ENCODE results near the gene MXRA8. TPM values are rescaled to one million over a fixed set of nuclear protein-coding genes. Genes with fewer than 3 reads are reported as not detected.

MXRA8 gene
- total and polyA plus RNA-seq, 9 of the 15 experiments (the other 6 are each of a cell fraction or from before 2014, with no cell fraction given), result 0.66 to 11.3 (median 6.3) TPM

GRCh38 chr1:1307923-1308755, 50.2 kb downstream of the MXRA8 start, which contains the start of the genes ACAP3 and PUSL1 (continued):
- TF ChIP-seq, protein P1, sequence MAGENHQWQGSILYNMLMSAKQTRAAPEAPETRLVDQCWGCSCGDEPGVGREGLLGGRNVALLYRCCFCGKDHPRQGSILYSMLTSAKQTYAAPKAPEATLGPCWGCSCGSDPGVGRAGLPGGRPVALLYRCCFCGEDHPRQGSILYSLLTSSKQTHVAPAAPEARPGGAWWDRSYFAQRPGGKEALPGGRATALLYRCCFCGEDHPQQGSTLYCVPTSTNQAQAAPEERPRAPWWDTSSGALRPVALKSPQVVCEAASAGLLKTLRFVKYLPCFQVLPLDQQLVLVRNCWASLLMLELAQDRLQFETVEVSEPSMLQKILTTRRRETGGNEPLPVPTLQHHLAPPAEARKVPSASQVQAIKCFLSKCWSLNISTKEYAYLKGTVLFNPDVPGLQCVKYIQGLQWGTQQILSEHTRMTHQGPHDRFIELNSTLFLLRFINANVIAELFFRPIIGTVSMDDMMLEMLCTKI (IDR thresholded peaks at IDR 0.05; ENCODE audit: partially characterized antibody), result no peak
- no peak for TF ChIP-seq KLF10 (CRISPR knock-in tag; IDR thresholded peaks at IDR 0.05)
- TF ChIP-seq, protein P2, sequence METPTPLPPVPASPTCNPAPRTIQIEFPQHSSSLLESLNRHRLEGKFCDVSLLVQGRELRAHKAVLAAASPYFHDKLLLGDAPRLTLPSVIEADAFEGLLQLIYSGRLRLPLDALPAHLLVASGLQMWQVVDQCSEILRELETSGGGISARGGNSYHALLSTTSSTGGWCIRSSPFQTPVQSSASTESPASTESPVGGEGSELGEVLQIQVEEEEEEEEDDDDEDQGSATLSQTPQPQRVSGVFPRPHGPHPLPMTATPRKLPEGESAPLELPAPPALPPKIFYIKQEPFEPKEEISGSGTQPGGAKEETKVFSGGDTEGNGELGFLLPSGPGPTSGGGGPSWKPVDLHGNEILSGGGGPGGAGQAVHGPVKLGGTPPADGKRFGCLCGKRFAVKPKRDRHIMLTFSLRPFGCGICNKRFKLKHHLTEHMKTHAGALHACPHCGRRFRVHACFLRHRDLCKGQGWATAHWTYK (CRISPR knock-in tag; IDR thresholded peaks at IDR 0.05), result no peak
- TF ChIP-seq ZNF24 (IDR thresholded peaks at IDR 0.05), result peak; percentile 99
- TF ChIP-seq SMAD3 (CRISPR knock-in tag; conservative IDR thresholded peaks at IDR 0.05), result no peak
- no peak for TF ChIP-seq IFI16 (CRISPR knock-in tag; IDR thresholded peaks at IDR 0.05)
- TF ChIP-seq ETV1 (tag; conservative IDR thresholded peaks at IDR 0.05; ENCODE audit: low read depth), result peak; percentile 90
- TF ChIP-seq DDX20 (tag; IDR thresholded peaks at IDR 0.05; ENCODE audit: low read depth), result no peak
- TF ChIP-seq STAG1 (CRISPR knock-in tag; IDR thresholded peaks at IDR 0.05; ENCODE audit: borderline replicate concordance), result no peak
- TF ChIP-seq ZNF408 (CRISPR knock-in tag; IDR thresholded peaks at IDR 0.05; ENCODE audit: low read depth), result no peak
- TF ChIP-seq MTF1 (CRISPR knock-in tag; IDR thresholded peaks at IDR 0.05; ENCODE audit: borderline replicate concordance), result no peak
- TF ChIP-seq ZNF354B (CRISPR knock-in tag; IDR thresholded peaks at IDR 0.05), result no peak
- TF ChIP-seq, protein P3, sequence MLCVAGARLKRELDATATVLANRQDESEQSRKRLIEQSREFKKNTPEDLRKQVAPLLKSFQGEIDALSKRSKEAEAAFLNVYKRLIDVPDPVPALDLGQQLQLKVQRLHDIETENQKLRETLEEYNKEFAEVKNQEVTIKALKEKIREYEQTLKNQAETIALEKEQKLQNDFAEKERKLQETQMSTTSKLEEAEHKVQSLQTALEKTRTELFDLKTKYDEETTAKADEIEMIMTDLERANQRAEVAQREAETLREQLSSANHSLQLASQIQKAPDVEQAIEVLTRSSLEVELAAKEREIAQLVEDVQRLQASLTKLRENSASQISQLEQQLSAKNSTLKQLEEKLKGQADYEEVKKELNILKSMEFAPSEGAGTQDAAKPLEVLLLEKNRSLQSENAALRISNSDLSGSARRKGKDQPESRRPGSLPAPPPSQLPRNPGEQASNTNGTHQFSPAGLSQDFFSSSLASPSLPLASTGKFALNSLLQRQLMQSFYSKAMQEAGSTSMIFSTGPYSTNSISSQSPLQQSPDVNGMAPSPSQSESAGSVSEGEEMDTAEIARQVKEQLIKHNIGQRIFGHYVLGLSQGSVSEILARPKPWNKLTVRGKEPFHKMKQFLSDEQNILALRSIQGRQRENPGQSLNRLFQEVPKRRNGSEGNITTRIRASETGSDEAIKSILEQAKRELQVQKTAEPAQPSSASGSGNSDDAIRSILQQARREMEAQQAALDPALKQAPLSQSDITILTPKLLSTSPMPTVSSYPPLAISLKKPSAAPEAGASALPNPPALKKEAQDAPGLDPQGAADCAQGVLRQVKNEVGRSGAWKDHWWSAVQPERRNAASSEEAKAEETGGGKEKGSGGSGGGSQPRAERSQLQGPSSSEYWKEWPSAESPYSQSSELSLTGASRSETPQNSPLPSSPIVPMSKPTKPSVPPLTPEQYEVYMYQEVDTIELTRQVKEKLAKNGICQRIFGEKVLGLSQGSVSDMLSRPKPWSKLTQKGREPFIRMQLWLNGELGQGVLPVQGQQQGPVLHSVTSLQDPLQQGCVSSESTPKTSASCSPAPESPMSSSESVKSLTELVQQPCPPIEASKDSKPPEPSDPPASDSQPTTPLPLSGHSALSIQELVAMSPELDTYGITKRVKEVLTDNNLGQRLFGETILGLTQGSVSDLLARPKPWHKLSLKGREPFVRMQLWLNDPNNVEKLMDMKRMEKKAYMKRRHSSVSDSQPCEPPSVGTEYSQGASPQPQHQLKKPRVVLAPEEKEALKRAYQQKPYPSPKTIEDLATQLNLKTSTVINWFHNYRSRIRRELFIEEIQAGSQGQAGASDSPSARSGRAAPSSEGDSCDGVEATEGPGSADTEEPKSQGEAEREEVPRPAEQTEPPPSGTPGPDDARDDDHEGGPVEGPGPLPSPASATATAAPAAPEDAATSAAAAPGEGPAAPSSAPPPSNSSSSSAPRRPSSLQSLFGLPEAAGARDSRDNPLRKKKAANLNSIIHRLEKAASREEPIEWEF (CRISPR knock-in tag; IDR thresholded peaks at IDR 0.05), result no peak
- peak; percentile 90 for TF ChIP-seq GABPA (tag; conservative IDR thresholded peaks at IDR 0.05; ENCODE audit: low read depth)
- TF ChIP-seq, protein P4, sequence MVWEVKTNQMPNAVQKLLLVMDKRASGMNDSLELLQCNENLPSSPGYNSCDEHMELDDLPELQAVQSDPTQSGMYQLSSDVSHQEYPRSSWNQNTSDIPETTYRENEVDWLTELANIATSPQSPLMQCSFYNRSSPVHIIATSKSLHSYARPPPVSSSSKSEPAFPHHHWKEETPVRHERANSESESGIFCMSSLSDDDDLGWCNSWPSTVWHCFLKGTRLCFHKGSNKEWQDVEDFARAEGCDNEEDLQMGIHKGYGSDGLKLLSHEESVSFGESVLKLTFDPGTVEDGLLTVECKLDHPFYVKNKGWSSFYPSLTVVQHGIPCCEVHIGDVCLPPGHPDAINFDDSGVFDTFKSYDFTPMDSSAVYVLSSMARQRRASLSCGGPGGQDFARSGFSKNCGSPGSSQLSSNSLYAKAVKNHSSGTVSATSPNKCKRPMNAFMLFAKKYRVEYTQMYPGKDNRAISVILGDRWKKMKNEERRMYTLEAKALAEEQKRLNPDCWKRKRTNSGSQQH (CRISPR knock-in tag; IDR thresholded peaks at IDR 0.05), result no peak
- TF ChIP-seq NFRKB (IDR thresholded peaks at IDR 0.05; ENCODE audit: low read depth), result no peak
- TF ChIP-seq SRF (CRISPR knock-in tag; IDR thresholded peaks at IDR 0.05), result peak in 1 of 2 experiments; percentile 33; a peak in 1 of 4 replicates
- no peak for TF ChIP-seq ZNF76 (CRISPR knock-in tag; IDR thresholded peaks at IDR 0.05; ENCODE audit: borderline replicate concordance)
- no peak for TF ChIP-seq HNRNPUL1 (IDR thresholded peaks at IDR 0.05; ENCODE audit: low read length)
